Lung (tissue), 12 donors: ENCODE results near the gene NAALADL2. TPM values are rescaled to one million over a fixed set of nuclear protein-coding genes. Genes with fewer than 3 reads are reported as not detected.

Experiments used
- ATAC-seq: fragments of 200-7000 bp; cut with Tn5 transposase; one replicate; pipeline ENCODE4 v1.9.1; 2020; ENCODE audit warnings: moderate number of reproducible peaks; ENCODE audit not compliant: insufficient read depth, low FRiP score
- DNase-seq, 3 donors: peaks; one replicate each; pipeline ENCODE4 v3.0.0-alpha.2; 2013 to 2017
- H3K27ac ChIP-seq, 2 donors: one replicate each; pipeline ENCODE4 v1.5.1; 2013; ENCODE audit warnings: mild to moderate bottlenecking in 2 of 2, moderate library complexity in 2 of 2, control low read depth in 1 of 2, inconsistent platforms in 1 of 2, low read depth in 1 of 2, low read length in 1 of 2
- H3K27me3 ChIP-seq, 3 donors: one replicate each; pipeline ENCODE4 v1.5.1; 2013; ENCODE audit warnings: low read length in 2 of 3; ENCODE audit not compliant: control insufficient read depth in 3 of 3, insufficient read depth in 3 of 3
- H3K36me3 ChIP-seq, 4 donors: one replicate each; pipeline ENCODE4 v1.5.1; 2013; ENCODE audit warnings: low read length in 4 of 4, mild to moderate bottlenecking in 1 of 4, moderate library complexity in 1 of 4; ENCODE audit not compliant: control insufficient read depth in 4 of 4, insufficient read depth in 4 of 4
- H3K4me1 ChIP-seq, 5 donors: one replicate each; pipeline ENCODE4 v1.5.1; 2013; ENCODE audit warnings: low read length in 5 of 5, mild to moderate bottlenecking in 2 of 5, moderate library complexity in 1 of 5; ENCODE audit not compliant: control insufficient read depth in 5 of 5, insufficient read depth in 5 of 5
- H3K4me3 ChIP-seq: one replicate; pipeline ENCODE4 v1.5.1; 2013; ENCODE audit warnings: mild to moderate bottlenecking, control low read depth, moderate library complexity
- H3K9ac ChIP-seq, 2 donors: one replicate each; pipeline ENCODE4 v1.5.1; 2013; ENCODE audit warnings: low read length in 2 of 2, control low read depth in 1 of 2; ENCODE audit not compliant: insufficient read depth in 1 of 2
- H3K9me3 ChIP-seq, 4 donors: one replicate each; pipeline ENCODE4 v1.5.1; 2013; ENCODE audit warnings: low read length in 3 of 4, mild to moderate bottlenecking in 1 of 4, moderate library complexity in 1 of 4; ENCODE audit not compliant: control insufficient read depth in 4 of 4, insufficient read depth in 3 of 4
- CTCF ChIP-seq: IDR thresholded peaks from 2 replicates; pipeline ENCODE4 v1.5.1; 2012; ENCODE audit warnings: mild to moderate bottlenecking; ENCODE audit errors: control extremely low read depth, extremely low read depth
- WGBS, 2 donors: extraction: QIAGEN DNeasy Blood & Tissue Kit; methylation state at CpG; one replicate each; pipeline ENCODE4 v1.1.7; 2013; 5-methylcytosine and 5-hydroxymethylcytosine counted together
- polyA plus RNA-seq, 2 donors: library from polyadenylated mRNA; stranded (reverse); fragments of 200-250 nt; gene quantifications; one replicate each; pipeline ENCODE4 v1.2.1, GENCODE V29; 2013
- total RNA-seq, 2 donors: library from RNA; depleted of rRNA in 1 of 2; stranded (reverse); fragments of >200 nt in 1 of 2; gene quantifications; one replicate each; pipeline ENCODE4 v1.2.1, GENCODE V29; 2014 to 2021
- donor health status: control.
- donor health status: control.
- donor health status: Bipolar disorder and iron deficiency.
- donor health status: healthy.
- donor health status: DM: yes; HTN: yes; CAD: no.

NAALADL2 gene
- total and polyA plus RNA-seq, 4 donors, result 0.49 to 46.7 (median 4.7) TPM

DNA sequence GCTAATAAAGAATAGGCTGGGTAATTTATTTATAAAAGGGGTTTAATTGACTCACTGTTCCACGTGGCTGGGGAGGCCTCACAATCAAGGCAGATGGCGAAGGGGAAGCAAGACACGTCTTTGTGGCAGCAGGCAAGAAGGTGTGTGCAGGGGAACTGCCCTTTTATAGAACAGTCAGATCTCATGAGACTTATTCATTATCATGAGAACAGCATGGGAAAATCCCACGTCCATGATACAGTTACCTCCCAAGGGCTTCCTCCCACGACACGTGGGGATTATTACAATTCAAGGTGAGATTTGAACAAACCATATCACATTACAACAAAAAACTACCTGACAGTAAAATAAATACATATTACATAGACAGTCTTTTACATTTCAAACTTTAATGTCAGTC lies 414.9 kb downstream of the NAALADL2 start:
- no peaks in the 10 kb centered on the region for H3K36me3 ChIP-seq
- no peaks in the 10 kb centered on the region for H3K27me3 ChIP-seq
- no peak for TF ChIP-seq CTCF
- DNase-seq (no peak), ATAC-seq (no peak)
- H3K27ac ChIP-seq, result no peak overlapping the region
- WGBS, 2 donors, result 83 to 84% methylated on average over 6 of the region's 6 CpGs
- peaks cover 0 to 6% (median 3%) of the 10 kb centered on the region in 5 donors for H3K4me1 ChIP-seq
- H3K9me3 ChIP-seq, result no peaks in the 10 kb centered on the region
- H3K9ac ChIP-seq, result no peak overlapping the region
- no peak overlapping the region for H3K4me3 ChIP-seq

GRCh38 chr3:175274474-175275218 lies 415.5 kb downstream of the NAALADL2 start:
- H3K36me3 ChIP-seq, result no peaks in the 10 kb centered on the region
- H3K4me1 ChIP-seq, result peaks cover 0 to 6% (median 3%) of the 10 kb centered on the region in 5 donors
- no peaks in the 10 kb centered on the region for H3K9me3 ChIP-seq
- DNase-seq (peak in 1 of 3 donors; percentile 41), ATAC-seq (no peak)
- H3K27me3 ChIP-seq, result no peaks in the 10 kb centered on the region
- H3K4me3 ChIP-seq, result no peak overlapping the region
- no peak for TF ChIP-seq CTCF
- no peak overlapping the region for H3K9ac ChIP-seq
- H3K27ac ChIP-seq, result no peak overlapping the region
- WGBS, 2 donors, result 63 to 82% methylated on average over 1 of the region's 1 CpG

DNA sequence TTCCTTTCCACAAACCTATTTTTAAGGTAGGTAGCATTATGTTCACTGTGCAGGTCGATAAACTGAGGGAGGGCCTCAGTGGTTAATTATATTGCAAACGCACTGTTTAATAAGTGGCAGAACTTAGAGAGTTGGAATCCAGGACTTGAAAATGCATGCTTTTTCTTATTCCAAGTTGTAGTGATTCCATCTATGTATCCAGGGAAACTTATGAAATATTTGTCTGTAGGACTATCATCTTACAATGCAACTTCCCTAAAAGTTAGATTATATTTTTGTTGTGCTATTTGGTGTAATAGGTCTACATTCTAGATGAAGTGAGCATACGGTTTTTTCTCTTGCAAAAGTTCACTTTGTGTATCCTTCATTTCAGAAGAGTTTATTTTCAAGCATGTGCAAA lies 419.5 kb downstream of the NAALADL2 start:
- Histone ChIP-seq H3K27ac (no peak overlapping the region), H3K4me1 (peaks cover 0 to 4% (median 0%) of the 10 kb centered on the region in 5 donors), H3K9me3 (no peaks in the 10 kb centered on the region), H3K36me3 (no peaks in the 10 kb centered on the region), H3K4me3 (no peak overlapping the region), H3K27me3 (no peaks in the 10 kb centered on the region), H3K9ac (no peak overlapping the region)
- TF ChIP-seq CTCF, result no peak
- DNase-seq (no peak), ATAC-seq (no peak)
- WGBS, 2 donors, result 73 to 74% methylated on average over 3 of the region's 3 CpGs
